Kidney (tissue), 14 donors: ENCODE data around the gene PCDH1. TPM values are rescaled to one million over a fixed set of nuclear protein-coding genes. Genes with fewer than 3 reads are reported as not detected.
A peak's percentile ranks its signal among the peaks of the same experiment; 100 is the strongest.

Experiments
- DNase-seq, 5 donors: peaks; one replicate each; pipeline ENCODE4 v3.0.0-alpha.2; 2013 to 2020
- FAIRE-seq: peaks from 2 replicates; lab custom pipeline; 2012; peaks lifted over from hg19 to GRCh38; lab: Jason Lieb, UNC
- H3K27ac ChIP-seq, 2 donors: one replicate each; pipeline ENCODE4 v1.7.0; 2013; ENCODE audit warnings: low read depth in 2 of 2, low read length in 2 of 2, inconsistent platforms in 1 of 2
- H3K27me3 ChIP-seq: one replicate; pipeline ENCODE4 v1.7.1; 2013; ENCODE audit warnings: low read length, inconsistent platforms; ENCODE audit not compliant: control insufficient read depth, insufficient read depth
- H3K36me3 ChIP-seq, 3 donors: one replicate each; pipeline versions ENCODE4 v1.7.0 to v1.7.1; 2013; ENCODE audit warnings: low read length in 3 of 3, control low read depth in 1 of 3, inconsistent platforms in 1 of 3; ENCODE audit not compliant: insufficient read depth in 3 of 3, control insufficient read depth in 2 of 3
- H3K4me1 ChIP-seq, 3 donors: one replicate each; pipeline versions ENCODE4 v1.7.0 to v1.7.1; 2013; ENCODE audit warnings: low read length in 3 of 3, inconsistent platforms in 1 of 3, low read depth in 1 of 3; ENCODE audit not compliant: control insufficient read depth in 2 of 3, insufficient read depth in 2 of 3
- H3K4me3 ChIP-seq, 3 donors: one replicate each; pipeline versions ENCODE4 v1.7.0 to v1.8.1; 2013; ENCODE audit warnings: low read length in 3 of 3, control low read depth in 1 of 3, inconsistent platforms in 1 of 3
- H3K9ac ChIP-seq, 3 donors: one replicate each; pipeline versions ENCODE4 v1.7.0 to v1.7.1; 2013; ENCODE audit warnings: low read length in 3 of 3, control low read depth in 1 of 3, inconsistent platforms in 1 of 3
- H3K9me3 ChIP-seq, 3 donors: one replicate each; pipeline versions ENCODE4 v1.7.0 to v1.7.1; 2013; ENCODE audit warnings: low read length in 3 of 3, control low read depth in 1 of 3, inconsistent platforms in 1 of 3; ENCODE audit not compliant: control insufficient read depth in 2 of 3, insufficient read depth in 1 of 3
- CTCF ChIP-seq: IDR thresholded peaks from 3 replicates; pipeline ENCODE4 v1.5.1; 2012; ENCODE audit warnings: mild to moderate bottlenecking, moderate library complexity, borderline replicate concordance; ENCODE audit not compliant: insufficient read depth; ENCODE audit errors: extremely low read depth
- intact Hi-C: fragments of 100-400 bp; cut with DNase I; formaldehyde crosslinking; loops from one replicate; pipeline ENCODE4 v1.11.1; 2022
- polyA plus RNA-seq: library from polyadenylated mRNA; stranded (reverse); fragments of 350-450 nt; fragmentation: Illumina TruSeq; extraction: RNeasy Lipid Tissue Mini Kit (QIAGEN cat#74804); gene quantifications from one replicate; pipeline ENCODE4 v1.2.3, GENCODE V29; 2014; ENCODE audit warnings: low read depth, low replicate concordance; ENCODE audit not compliant: insufficient read depth
- total RNA-seq: library from RNA; stranded (reverse); fragmentation: NEBNext Ultra II Directional; extraction: Animal tissue kit (Norgen Biotek cat#: 25700); gene quantifications from one replicate; pipeline ENCODE4 v1.2.1, GENCODE V29; 2021
- donor health status: control.
- donor health status: control.
- donor health status: control.
- donor health status: control.
- donor health status: control.
- donor health status: DM: yes; HTN: yes; CAD: no.
- donor health status: Normal renal cell carcinoma (clear cell type).

The PCDH1 gene
- total and polyA plus RNA-seq, 2 donors from 2014 or later, result 37.3 to 147 TPM

- intact Hi-C loops, result no loop called here
- H3K27ac ChIP-seq, result peak overlapping the region; percentile 71 to 76
- peaks cover 7 to 40% (median 20%) of the 10 kb centered on the region in 3 donors for H3K4me1 ChIP-seq
- no peaks in the 10 kb centered on the region for H3K9me3 ChIP-seq
- no peaks in the 10 kb centered on the region for H3K27me3 ChIP-seq
- peaks cover 0 to 57% (median 29%) of the 10 kb centered on the region in 3 donors for H3K36me3 ChIP-seq
- TF ChIP-seq CTCF, result no peak
- FAIRE-seq (no peak), DNase-seq (no peak)
- H3K9ac ChIP-seq, result peak overlapping the region in 1 of 3 donors; percentile 6
- H3K4me3 ChIP-seq, result no peak overlapping the region
These were observed 12.8 kb downstream of the PCDH1 start for GRCh38 chr5:141865406-141865805.

GRCh38 chr5:141864371-141865370 is 13.5 kb downstream of the PCDH1 start:
- no peaks in the 10 kb centered on the region for H3K9me3 ChIP-seq
- FAIRE-seq (no peak), DNase-seq (peak in 1 of 5 donors; percentile 34)
- peak overlapping the region in 1 of 2 donors; percentile 76 for H3K27ac ChIP-seq
- TF ChIP-seq CTCF, result no peak
- H3K27me3 ChIP-seq, result no peaks in the 10 kb centered on the region
- peaks cover 0 to 57% (median 29%) of the 10 kb centered on the region in 3 donors for H3K36me3 ChIP-seq
- H3K4me3 ChIP-seq, result no peak overlapping the region
- intact Hi-C loops, result no loop called here
- no peak overlapping the region for H3K9ac ChIP-seq
- H3K4me1 ChIP-seq, result peaks cover 7 to 33% (median 18%) of the 10 kb centered on the region in 3 donors

- Histone ChIP-seq H3K4me3 (no peak overlapping the region), H3K36me3 (peaks cover 0 to 52% (median 27%) of the 10 kb centered on the region in 3 donors), H3K4me1 (peaks cover 7 to 31% (median 20%) of the 10 kb centered on the region in 3 donors), H3K9me3 (no peaks in the 10 kb centered on the region), H3K27me3 (no peaks in the 10 kb centered on the region), H3K27ac (peak overlapping the region in 1 of 2 donors; percentile 10), H3K9ac (no peak overlapping the region)
- DNase-seq (no peak), FAIRE-seq (no peak)
- intact Hi-C loops, result no loop called here
- TF ChIP-seq CTCF, result no peak
These were observed 14.5 kb downstream of the PCDH1 start for GRCh38 chr5:141863569-141864178.
